OCI-M1 (cell line): Measurements from ENCODE around the gene GNG11.
"Not testable (repeated sequence)": the region's sequence is repeated elsewhere in the genome, so short reads cannot be mapped to it uniquely, and the experiment has no call there.

Experiments used
- DNase-seq: peaks from one replicate; lab custom pipeline; 2025; lab: John Stamatoyannopoulos, UW

The GNG11 gene

DNA sequence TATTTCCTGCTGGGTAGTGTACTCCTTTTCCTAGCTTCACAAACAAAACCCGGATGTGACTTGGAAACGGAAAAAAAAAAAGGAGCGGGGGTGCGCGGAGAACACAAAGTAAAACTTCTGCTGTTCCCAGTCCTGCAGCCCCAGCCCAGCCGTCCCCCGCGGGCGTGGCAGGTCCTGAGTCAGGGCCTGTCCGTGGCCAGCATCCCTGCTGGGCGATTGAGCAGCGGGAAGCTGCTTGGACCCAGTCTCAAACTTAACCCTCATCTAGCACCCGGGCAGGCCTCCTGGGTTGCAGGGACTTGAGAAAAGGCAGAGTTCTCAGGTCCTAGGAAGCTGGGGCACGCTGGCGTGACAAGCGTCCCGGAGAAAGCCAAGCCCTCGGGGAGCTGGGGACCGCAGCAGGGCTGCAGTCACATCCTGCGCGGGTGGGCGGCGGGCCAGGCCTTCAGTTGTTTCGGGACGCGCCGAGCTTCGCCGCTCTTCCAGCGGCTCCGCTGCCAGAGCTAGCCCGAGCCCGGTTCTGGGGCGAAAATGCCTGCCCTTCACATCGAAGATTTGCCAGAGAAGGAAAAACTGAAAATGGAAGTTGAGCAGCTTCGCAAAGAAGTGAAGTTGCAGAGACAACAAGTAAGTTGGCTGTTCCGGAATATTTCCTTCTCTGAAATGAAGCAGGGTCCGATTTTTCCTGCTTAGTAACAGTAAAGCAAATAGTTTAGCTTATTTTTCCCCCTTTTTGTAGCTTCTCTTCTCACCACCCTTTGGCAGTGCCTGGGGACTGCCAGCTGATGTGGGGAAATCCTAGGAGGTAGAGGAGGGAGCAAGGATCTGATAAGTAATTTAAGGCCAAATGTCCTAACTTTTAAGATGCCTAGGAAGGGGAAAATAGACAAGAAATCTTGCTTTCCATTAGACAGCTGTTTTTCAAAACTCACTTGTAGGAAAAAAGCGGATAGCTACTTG lies at the start of gene GNG11:
GNG11 (plus strand) TSS at position 129 of the 960 bp plus-strand sequence; CDS start at position 532, 403 bp downstream.
- peak; percentile 67 for DNase-seq

DNA sequence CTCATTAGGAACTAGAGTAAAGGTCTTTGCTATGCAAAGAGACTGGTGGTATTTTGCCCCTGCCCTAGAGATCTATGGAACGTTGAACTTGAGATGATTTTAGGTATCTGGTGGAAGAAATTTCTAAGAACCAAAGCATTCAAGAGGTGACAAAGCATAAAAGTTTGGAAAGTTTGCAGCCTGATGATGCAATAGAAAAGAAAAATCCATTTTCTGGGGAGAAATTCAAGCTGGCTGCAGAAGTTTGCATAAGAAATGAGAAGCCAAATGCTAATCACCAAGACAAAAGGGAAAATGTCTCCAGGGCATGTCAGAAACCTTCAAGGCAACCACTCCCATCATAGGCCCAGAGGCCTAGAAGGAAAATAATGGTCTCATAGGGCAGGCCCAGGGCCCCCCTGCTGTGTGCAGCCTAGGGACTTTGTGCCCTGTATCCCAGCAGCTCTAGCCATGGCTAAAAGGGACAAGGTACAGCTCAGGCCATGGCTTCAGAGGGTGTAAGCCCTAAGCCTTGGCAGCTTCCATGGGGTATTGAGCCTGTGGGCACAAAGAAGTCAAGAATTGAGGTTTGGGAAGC lies 47.4 kb upstream of the GNG11 start:
- DNase-seq = no peak

- peak; percentile 74 for DNase-seq
Measured at GRCh38 chr7:93877742-93878141, 43.8 kb upstream of the GNG11 start.

DNA sequence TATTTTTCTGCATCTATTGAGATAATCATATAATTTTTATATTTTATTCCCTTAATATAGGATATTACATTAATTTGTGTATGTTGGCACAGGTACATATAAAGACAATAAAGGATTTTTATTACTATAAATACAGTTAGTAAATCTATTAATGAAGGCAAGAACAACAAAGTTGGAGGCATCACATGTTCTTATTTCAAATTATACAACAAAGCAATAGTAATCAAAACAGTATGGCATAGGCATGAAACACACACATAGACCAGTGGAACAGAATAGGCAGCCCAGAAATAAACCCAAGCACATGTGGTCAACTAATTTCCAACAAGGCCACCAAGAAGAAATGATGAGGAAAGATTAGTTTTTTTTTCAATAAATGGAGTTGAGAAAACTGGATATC lies 42.2 kb upstream of the GNG11 start:
- no peak for DNase-seq

DNA sequence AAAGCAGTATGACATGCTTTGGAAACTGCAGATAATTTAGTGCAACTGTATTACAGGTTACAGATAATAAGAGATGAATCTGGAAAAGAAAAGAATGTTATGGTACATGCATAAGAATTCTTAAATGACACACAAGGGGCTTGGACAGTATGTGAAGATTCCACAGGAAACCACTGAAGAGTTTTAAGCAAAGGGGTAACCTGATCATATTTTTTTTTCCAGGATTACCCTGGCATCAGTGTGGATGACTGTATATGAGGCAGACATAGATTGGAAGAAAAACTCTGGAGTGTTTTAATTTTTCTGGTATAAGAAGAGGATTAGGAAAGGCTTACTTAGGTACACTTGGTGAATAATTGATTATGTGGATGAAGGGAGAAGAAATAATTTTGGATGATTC lies 39.1 kb upstream of the GNG11 start:
- no peak for DNase-seq

- DNase-seq = no peak
Measured at GRCh38 chr7:93883078-93883916, 38.2 kb upstream of the GNG11 start.

DNA sequence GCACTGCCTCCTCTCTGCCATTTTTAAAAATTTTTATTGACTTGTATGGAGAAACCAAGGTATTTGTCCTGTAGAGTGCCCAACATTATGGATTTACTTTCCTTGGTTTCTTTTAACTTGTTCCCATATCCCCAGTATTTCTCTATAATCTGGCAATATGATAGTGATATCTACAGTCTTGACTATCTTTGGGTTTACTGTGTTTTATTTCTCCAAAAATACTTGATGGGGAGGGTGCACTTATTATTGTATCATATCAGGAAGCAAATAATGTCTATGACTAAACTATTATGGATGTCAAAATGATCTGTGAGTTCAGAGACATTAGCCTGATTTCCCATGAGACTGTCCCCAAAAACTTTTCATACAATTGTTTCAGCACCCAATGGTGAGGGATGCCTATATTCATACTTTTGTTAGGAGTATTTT lies 37.6 kb upstream of the GNG11 start:
- no peak for DNase-seq

GRCh38 chr7:93884541-93884940 lies 37.0 kb upstream of the GNG11 start:
- DNase-seq = no peak

GRCh38 chr7:93889261-93889660 lies 32.3 kb upstream of the GNG11 start:
- DNase-seq = no peak

- DNase-seq = no peak
Measured at GRCh38 chr7:93890041-93890463, 31.5 kb upstream of the GNG11 start.

GRCh38 chr7:93890464-93891068 lies 31.0 kb upstream of the GNG11 start, which contains the start of gene TFPI2:
Gene TFPI2, minus strand, starts transcription at chr7:93890753. Its CDS starts 75 bp downstream, at chr7:93890678.
- no peak for DNase-seq

DNA sequence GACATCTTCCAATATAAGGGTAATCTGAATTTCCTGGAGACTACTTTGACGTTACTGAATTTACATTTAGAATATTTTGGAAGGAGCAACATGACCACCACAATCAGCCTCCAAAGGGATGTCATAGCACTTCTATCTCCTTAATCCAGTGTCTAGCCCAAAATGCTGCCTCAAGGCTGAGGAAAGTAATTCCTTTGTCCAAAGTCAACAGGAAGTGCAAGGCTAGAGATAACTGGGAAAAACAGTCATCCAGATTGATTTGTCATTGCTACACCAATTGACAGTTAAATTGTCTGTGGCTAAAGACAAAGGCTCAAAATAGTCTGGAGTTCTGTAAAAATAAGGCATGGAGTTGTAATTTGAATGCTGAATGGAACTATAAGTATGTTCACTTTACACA lies 27.1 kb upstream of the GNG11 start:
- no peak for DNase-seq

DNA sequence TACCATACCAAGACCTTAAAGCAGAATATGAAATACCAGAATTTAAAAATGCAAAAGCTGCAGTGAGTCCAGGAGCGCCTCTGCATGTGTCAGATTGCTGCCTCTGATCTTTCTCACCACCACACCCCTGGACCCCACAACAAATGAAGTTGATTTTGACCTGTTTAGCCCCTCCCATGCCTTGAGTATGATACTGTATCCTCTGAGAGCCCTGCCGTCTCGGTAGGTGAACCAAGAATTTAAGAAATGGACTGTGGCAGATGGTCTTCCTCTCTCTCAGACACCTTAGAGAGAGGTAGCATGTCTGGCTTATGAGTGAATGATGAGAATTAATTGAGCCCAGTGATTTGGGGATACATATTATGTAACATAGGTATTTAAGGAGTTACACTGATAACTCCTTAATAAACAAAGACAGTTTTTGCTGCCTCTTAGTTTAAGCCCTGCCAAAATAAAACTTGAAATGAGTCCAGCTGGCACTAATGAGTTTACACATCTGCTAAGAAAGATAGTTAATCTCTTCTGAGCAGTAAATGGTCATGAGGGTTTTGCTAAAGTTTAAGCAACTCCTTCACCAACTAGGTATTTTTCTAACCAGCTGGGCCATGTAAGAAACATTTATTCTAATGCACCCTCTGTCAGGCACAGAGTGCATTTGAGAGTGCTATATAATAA lies 26.4 kb upstream of the GNG11 start:
- peak; percentile 63 for DNase-seq

DNA sequence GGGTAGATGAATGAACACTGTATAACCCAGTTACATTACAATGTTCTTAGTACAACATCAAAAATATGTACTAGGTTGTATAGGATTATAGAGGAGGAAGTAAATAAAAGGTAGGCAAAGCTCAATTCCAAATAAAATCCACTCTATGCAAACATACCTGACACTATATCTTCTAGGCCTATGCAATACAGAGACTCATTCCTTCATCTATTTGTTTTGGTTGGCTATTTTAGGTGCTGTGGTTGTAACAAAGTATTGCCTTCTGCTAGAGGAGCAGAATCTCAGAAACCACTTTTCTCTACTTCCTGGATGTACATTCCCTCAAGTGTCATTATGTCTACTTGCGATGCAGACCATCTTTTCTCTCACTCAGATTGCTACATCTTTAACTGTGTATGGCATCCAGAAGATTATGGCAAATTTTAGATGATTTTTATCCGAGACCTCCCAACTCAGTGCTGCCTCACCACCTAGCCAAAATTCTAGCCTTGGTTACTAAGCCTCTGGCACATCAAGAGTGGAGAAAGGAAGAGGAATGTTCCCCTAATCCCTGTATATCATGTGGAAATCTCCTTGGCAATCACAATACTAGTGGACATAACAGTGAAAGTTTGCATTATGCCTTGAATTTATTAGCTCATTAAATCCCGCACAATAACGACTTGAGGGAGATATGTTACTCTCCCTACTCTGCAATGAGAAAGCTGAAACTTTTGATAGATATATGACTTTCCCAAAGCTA lies 25.5 kb upstream of the GNG11 start:
- no peak for DNase-seq

DNA sequence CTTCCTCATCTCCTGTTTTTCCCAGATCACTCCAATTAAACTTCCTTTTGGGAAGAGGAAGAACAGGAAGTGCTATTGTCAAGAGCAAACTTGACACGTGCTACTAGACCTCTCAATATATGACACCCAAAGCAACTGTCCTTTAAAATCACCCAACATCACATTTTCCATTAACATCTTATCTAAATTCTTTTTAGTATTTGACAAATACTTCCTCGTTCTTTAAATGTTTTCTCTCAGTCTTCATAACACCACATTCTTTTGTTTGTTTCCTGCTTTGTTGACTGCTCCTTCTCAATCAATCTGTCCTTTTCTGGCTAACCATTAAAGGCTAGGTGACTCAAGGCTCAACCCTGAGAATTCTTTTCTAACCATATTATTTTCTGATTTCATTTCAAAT lies 23.9 kb upstream of the GNG11 start:
- DNase-seq = no peak

GRCh38 chr7:93902777-93903423 lies 18.6 kb upstream of the GNG11 start:
- peak; percentile 78 for DNase-seq

GRCh38 chr7:93906267-93906666 lies 15.3 kb upstream of the GNG11 start, which contains the start of gene GNGT1:
Gene GNGT1, plus strand, starts transcription at chr7:93906567. Its CDS starts 180 bp downstream, at chr7:93906747.
- no peak for DNase-seq

- no peak for DNase-seq
Measured at GRCh38 chr7:93910076-93910994, 11.2 kb upstream of the GNG11 start.

DNA sequence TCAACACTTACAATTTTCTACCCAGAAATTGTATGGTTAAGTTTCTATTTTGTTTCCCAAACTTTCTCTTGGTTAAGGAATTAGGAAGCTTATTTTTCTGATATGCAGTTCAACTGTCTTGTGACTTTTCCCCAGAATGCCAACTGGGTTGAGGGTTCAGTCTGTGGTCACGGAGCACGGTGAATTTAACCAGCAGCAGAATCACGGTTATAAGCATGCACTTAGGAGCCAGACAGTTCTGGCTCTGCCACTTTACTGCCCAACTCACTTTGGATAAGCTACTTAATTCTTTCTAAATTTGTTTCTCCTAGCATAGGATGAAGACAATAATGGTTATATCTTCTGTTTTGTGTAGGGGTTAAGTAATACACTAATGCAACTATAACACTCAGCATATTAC lies 10.3 kb upstream of the GNG11 start:
- not testable (repeated sequence) for DNase-seq
